PC-3 (cell line): ENCODE data around the gene SFT2D1.

Experiments
- EZH2 ChIP-seq: fragments of 300-600 bp; sonication (generic); IDR thresholded peaks from one replicate; pipeline ENCODE4 v1.6.1; 2017; ENCODE audit warnings: antibody characterized with exemption, mild to moderate bottlenecking, low read length; ENCODE audit not compliant: unreplicated experiment
- EZH2phosphoT487 ChIP-seq: fragments of 300-600 bp; sonication (generic); IDR thresholded peaks from 2 replicates; pipeline ENCODE4 v1.6.1; 2018; ENCODE audit warnings: mild to moderate bottlenecking, antibody characterized with exemption, low read length, borderline replicate concordance
- TF ChIP-seq, protein P1 (sequence below): fragments of 300-600 bp; sonication (generic); conservative IDR thresholded peaks from 2 replicates; pipeline ENCODE4 v1.5.1; 2017; ENCODE audit warnings: antibody characterized with exemption, low read depth, mild to moderate bottlenecking, low read length

DNA sequence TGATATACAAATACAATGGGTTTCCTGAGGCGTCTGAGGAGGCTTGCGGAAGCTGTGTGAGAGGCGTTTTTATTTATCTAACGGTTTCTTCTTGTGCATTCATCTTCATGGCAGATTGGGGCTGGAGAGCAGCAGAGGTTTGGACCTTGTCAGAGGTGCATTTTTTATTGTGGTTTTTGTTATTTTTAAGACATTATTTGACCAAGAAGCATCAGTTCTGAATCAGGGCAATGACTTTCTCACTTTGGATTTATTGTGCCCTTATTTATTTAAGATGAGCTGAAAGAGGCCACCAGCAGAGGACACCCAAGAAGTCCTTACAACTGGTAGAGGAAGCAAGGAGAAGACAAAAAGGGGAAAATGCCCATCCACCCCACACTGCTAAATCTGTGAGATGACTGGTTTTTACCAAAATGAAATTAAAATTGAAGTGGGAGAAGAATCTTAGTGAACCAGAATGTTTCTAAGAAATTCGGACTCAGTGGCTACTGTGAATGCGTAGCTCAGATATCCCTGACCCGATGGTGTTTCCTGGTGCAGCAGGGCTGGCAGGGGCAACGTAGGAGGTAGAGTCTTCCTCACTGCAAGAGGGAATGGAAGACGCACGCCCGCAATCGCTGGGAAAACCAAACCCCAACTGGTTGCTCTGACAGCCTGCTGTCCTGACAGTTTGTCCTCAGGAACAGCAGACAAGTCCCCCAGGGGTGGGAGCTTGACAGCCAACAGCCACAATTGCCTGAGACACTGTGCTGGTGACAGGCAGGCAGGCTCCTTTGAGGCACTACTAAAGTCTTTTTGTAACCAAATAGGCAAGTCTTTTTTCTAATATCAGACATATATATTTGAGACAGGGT, 48.4 kb downstream of the SFT2D1 start:
- TF ChIP-seq, protein P1, sequence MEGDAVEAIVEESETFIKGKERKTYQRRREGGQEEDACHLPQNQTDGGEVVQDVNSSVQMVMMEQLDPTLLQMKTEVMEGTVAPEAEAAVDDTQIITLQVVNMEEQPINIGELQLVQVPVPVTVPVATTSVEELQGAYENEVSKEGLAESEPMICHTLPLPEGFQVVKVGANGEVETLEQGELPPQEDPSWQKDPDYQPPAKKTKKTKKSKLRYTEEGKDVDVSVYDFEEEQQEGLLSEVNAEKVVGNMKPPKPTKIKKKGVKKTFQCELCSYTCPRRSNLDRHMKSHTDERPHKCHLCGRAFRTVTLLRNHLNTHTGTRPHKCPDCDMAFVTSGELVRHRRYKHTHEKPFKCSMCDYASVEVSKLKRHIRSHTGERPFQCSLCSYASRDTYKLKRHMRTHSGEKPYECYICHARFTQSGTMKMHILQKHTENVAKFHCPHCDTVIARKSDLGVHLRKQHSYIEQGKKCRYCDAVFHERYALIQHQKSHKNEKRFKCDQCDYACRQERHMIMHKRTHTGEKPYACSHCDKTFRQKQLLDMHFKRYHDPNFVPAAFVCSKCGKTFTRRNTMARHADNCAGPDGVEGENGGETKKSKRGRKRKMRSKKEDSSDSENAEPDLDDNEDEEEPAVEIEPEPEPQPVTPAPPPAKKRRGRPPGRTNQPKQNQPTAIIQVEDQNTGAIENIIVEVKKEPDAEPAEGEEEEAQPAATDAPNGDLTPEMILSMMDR, result no peak
- TF ChIP-seq EZH2 (no peak), EZH2phosphoT487 (no peak)
